Measurements from ENCODE around the gene MAN2A2.
"Not testable (repeated sequence)": the region's sequence is repeated elsewhere in the genome, so short reads cannot be mapped to it uniquely, and the experiment has no call there.

Gene MAN2A2

DNA sequence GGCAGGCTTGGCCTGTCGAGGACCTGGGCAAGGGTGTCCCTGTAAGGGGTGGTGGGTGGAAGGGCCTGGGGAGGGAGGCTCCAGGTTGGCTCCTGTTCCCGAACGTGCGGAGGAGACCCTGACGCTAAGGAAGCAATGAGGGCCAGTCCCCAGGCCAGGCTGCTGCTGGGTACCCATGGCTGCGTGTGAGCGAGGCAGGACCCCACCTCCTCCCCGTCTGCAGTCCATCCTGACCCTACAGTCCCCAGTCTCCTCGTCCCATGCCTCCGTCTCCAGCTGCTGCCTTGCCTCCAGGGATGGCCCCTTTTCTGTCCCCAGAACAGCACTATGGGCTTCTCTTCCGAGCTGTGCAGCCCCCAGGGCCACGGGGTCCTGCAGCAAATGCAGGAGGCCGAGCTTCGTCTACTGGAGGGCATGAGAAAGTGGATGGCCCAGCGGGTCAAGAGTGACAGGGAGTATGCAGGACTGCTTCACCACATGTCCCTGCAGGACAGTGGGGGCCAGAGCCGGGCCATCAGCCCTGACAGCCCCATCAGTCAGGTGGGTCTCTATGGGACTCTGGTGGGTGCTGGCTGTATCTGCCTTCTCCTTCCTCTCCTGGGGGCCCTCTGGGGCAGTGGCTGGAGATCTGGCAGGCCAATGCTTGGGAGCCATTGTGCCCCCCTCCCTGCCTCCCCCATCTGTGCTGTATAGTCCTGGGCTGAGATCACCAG, 18.2 kb upstream of the MAN2A2 start:
- no peak for DNase-seq

DNA sequence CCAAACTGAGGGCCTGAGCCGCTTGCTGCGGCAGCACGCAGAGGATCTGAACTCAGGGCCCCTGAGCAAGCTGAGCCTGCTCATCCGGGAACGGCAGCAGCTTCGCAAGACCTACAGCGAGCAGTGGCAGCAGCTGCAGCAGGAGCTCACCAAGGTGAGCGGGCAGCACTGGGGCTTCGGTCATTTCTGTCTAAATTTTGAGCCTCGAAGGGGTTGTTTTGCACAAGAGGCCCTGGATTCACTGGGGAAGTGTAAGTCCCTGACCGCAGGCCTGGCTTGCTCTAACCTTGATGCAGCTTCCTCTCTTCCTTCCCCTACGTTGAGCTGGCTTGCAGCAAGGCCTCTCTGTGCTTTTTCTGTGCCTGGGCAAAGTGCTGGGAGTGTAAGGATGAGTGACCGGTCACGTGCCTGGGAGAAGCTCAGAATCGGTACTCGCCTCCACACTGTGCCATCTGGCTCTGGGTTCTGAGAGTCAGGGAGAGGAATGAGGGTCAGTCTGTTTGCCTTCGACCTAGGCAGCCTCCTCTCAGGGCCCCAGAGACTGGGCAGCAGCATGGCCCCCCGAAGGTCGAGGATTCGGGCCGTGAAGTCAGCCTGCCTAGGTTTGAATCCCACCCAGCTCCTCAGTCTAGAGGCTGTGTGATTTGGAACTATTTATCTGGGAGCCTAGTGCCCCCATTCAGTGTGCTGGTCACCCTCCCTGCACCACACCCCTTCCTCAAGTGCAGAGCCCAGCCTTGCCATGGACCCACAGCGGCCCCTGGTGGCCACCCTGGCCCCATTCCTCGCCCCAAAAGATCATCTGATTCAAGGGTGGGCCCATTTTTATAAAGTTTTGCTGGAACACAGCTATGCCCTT, 17.4 kb upstream of the MAN2A2 start:
- DNase-seq, result peak; percentile 82

DNA sequence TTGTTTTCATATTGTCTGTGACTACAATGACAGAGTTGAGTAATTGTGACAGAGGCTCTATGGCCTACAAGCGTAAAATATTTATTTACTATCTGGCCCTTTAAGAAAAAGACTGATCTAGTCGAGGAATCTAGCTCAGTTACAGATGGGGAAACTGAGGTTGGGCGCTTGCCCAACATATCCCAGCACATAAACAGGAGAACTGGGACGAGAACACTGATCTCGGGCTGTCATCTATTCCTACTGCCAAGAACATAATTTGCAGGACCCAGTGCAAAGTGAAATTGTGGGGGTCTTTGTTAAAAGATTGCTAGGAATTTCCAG, 16.8 kb upstream of the MAN2A2 start:
- no peak for DNase-seq

DNA sequence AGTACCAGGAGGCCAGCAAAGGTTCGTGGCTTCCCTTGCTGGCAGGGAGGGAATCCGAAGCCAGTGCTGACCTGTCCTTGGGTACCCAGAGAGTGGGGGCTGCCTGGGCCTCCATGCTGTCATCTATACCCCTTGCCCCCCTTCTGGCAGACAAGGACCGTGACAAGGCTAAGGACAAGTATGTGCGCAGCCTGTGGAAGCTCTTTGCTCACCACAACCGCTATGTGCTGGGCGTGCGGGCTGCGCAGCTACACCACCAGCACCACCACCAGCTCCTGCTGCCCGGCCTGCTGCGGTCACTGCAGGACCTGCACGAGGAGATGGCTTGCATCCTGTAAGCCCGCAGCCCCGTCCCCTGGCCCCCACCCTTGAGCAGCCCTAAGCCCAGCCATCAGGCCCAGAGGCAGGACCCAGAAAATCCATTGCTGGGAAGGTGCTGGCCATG, 16.0 kb upstream of the MAN2A2 start:
- no peak for DNase-seq

DNA sequence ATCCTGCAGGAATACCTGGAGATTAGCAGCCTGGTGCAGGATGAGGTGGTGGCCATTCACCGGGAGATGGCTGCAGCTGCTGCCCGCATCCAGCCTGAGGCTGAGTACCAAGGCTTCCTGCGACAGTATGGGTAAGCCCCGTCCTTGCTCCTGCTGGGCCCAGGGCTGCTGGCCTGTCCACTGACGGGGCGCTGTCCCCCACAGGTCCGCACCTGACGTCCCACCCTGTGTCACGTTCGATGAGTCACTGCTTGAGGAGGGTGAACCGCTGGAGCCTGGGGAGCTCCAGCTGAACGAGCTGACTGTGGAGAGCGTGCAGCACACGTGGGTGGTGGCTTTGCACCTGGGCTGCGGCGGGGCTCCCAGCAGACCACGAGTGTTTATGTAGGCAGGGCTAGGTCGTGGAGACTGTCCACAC, 13.8 kb upstream of the MAN2A2 start:
- DNase-seq, result no peak

DNA sequence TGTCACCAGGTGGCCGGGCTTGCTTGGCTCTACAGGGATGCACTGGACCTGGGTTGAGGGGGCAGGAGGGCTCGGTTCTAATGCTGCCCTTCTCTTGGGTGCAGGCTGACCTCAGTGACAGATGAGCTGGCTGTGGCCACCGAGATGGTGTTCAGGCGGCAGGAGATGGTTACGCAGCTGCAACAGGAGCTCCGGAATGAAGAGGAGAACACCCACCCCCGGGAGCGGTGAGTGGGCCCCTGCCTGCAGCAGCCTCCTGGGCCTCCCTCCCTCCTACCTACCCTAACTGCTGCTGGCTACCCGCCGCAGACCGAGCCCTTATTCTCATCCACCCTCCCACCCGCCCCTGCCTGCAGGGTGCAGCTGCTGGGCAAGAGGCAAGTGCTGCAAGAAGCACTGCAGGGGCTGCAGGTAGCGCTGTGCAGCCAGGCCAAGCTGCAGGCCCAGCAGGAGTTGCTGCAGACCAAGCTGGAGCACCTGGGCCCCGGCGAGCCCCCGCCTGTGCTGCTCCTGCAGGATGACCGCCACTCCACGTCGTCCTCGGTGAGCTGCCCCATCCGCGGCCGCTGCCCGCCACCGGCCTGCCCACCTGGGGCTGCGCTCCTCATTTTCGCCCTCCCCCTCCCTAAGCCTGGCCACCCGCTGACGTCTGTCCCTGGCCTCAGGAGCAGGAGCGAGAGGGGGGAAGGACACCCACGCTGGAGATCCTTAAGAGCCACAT, 13.2 kb upstream of the MAN2A2 start:
- DNase-seq, result no peak

DNA sequence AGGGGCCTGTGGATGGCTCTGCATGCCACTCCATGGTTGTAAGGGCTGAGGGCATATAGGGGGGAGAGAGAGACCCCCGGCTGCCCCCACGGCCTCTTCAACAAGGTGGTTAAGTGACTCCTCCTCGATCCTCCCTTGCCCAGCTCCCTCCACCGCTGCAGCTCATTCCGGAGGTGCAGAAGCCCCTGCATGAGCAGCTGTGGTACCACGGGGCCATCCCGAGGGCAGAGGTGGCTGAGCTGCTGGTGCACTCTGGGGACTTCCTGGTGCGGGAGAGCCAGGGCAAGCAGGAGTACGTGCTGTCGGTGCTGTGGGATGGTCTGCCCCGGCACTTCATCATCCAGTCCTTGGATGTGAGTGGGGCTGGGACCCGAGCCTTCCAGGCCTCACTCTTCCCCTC, 12.3 kb upstream of the MAN2A2 start:
- no peak for DNase-seq

DNA sequence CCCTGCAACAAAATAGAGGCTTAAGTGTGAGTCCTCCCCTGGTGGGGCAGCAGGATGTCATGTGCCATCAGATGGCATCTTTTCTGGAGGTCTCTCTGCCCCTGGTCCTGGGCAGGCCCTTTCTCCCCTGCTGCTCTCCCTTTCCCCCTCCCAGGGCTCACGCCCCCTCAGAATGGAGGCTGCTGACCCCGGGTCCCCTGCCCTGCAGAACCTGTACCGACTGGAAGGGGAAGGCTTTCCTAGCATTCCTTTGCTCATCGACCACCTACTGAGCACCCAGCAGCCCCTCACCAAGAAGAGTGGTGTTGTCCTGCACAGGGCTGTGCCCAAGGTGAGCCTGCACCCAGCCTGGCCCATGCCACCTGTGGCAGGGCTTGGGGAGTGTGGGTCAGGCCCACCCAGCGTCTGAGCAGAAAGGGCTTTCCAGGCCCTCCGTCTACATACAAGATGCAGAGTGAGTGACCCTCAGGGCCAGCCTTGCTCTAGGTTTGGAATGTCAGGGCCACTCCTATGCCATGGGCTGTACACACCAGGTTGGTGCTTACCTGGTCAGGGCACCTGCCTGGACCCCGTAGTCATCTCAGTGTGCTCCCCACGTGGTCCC, 11.7 kb upstream of the MAN2A2 start:
- no peak for DNase-seq

DNA sequence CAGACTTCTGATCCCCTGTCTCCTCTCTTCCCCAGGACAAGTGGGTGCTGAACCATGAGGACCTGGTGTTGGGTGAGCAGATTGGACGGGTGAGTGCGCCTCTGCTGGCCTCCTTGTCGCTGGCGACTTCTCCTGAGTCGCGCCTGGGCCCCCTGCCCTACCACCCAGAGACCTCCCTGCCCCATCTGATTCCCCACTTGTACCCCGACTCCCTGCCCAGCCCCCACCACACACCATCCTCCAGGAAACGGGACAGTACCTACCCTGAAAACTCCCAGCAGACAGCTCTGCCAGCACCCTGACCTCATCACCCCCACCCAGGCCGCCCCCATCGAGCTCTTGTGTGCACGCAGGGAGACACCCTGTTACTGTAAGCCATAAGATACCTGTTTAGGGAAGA, 11.1 kb upstream of the MAN2A2 start:
- DNase-seq, result no peak

DNA sequence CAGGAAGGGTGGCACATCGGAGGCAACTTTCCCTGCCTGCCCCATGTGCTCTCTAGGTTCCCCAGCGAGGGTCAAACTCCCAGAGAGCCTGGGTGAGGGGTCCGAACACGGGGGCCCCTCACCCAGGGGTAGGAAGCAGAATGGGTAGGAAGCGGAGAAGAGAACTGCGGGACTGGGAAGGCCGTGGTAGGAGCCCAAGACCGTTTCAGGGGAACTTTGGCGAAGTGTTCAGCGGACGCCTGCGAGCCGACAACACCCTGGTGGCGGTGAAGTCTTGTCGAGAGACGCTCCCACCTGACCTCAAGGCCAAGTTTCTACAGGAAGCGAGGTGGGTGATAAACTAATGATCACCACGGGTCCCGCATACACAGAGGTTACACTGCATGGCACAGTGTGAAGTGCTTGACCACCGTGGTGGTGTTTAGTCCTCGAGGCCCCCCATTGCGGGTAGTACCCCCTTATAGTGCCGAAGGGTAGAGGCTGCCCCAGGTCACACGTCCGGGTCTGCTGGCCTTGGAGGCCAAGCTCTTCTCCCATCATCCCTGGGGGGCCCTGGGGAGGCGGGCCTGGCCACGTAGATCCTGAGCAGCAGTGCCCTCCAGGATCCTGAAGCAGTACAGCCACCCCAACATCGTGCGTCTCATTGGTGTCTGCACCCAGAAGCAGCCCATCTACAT, 10.5 kb upstream of the MAN2A2 start:
- no peak for DNase-seq

DNA sequence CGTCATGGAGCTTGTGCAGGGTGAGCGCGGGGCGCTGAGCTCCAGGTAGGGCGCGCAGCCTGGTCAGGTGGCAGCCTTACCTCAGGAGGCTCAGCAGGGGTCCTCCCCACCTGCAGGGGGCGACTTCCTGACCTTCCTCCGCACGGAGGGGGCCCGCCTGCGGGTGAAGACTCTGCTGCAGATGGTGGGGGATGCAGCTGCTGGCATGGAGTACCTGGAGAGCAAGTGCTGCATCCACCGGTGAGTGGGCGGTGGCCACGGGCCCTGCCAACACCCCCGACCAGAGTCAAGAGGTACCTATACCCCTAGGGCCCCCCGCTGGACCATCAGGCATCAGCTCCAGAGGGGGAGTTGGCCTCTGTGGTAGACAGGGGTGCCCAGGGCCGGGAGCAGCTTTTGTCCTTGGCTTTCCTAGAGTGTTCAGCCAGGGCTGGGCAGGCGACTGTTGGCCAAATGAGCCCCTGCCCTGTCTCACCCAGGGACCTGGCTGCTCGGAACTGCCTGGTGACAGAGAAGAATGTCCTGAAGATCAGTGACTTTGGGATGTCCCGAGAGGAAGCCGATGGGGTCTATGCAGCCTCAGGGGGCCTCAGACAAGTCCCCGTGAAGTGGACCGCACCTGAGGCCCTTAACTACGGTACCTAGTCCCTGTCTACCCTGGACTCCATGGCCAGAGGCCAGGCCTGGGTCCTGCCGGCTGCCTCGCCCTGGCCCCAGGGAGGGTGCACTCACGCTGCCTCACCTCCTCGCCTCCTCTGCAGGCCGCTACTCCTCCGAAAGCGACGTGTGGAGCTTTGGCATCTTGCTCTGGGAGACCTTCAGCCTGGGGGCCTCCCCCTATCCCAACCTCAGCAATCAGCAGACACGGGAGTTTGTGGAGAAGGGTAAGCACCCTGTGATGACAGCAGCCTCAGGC, 9.7 kb upstream of the MAN2A2 start:
- DNase-seq, result peak; percentile 28

DNA sequence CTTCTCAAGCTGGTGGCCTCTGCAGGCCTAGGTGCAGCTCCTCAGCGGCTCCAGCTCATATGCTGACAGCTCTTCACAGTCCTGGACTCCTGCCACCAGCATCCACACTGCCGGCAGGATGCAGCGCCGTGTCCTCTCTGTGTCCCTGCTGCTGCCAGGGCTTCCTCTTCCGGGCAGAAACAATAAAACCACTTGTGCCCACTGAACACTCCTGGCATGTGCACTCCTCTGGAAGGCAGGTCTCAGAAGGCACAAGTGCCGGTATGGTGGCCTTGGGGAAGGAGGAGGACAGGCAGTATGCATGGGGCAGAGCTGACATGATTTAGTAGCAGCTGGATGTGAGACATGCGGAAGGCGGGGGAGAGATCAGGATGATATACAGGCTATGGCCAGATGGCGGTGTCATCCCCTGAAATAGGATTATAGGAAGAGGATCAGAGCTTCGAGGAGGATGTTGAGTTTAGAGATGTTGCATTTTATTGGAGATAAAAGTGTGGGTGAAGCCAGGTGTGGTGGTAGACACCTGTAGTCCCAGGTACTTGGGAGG, 7.5 kb upstream of the MAN2A2 start:
- peak; percentile 98 for DNase-seq

DNA sequence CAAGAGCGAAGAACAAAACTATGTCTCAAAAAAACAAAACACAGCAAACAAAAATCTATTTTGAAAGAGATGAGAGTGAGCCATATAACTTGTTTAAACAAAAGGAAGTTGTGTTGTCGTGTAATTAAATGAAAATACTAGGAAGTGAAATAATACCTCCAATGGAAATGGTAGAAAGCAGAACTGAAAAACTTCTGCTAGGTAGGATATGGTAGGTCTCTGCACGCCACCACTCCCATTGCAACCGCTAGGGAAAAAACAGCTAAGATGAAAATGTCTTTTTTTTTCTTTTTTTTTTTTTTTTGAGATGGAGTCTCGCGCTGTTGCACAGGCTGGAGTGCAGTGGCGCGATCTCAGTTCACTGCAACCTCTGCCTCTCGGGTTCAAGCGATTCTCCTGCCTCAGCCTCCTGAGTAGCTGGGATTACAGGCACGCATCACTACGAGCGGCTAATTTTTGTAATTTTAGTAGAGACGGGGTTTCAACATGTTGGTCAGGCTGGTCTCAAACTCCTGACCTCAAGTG, 5.9 kb upstream of the MAN2A2 start:
- DNase-seq, result not testable (repeated sequence)

DNA sequence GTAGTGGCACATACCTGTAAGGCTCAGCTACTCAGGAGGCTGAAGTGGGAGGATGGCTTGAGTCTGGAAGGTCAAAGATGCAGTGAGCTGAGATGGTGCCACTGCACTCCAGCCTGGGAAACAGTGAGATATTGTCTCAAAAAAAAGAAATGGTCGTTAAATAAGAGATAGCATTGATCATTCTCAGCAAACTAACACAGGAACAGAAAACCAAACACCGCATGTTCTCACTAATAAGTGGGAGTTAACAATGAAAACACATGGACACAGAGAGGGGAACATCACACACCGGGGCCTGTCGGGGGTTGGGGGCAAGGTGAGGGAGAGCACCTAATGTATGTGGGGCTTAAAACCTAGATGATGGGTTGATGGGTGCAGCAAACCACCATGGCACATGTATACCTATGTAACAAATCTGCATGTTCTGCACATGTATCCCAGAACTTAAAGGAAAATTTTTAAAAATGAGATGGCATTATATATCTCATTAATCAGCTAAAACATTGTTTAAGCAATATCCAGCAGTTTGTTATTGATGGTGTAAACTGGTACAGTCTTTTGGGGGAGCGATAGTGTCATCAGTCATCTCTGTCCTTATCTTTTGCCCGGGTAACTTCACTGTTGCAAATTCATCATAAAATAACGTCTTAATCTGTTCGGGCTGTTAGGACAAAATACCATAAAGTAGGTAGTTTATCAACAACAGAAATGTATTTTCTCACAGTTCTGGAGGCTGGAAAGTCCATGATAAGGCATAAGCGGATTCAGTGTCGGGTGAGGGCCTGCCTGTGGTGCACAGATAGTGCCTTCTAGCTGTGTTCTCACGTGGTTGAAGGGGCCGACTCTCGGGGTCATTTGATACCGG, 1.7 kb upstream of the MAN2A2 start:
- DNase-seq, result peak; percentile 32

DNA sequence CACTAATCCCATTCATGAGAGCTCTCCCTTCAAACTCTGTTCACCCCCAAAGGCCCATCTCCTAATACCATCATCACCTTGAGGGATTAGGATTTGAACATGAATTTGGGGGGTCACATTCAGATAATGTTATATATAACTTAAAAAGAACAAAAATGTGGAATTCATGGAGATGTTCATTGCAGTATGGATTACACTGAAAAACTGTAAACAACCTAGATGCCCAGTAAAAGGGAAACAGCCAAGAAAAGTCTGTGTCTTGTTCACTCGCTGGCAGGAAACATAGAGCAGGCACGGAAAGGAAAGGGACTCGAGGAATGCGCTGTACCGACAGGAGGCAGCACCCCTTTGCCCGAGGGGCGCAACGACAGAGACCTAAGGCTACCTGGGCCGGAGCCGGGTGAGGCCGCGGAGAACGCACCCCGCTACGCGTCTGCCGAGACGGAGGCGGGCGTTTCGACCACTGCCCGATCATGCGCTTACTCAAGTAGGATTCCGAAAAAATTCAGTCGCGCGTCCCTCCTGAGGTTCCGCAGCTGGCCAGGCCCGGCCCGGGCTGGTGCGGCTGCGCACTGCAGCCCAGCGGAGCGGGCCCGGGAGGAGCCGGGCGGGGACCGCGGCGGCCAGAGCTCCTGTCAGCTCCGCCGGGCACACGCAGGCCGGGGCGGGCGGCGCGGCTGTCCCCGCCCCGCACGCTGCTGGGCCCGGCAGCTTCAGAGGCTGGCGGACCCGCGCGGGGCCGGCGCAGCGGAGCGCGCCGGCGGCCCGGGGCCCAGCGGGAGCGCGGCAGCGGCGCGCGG, 862 bp upstream of the MAN2A2 start:
- DNase-seq, result peak; percentile 85

DNA sequence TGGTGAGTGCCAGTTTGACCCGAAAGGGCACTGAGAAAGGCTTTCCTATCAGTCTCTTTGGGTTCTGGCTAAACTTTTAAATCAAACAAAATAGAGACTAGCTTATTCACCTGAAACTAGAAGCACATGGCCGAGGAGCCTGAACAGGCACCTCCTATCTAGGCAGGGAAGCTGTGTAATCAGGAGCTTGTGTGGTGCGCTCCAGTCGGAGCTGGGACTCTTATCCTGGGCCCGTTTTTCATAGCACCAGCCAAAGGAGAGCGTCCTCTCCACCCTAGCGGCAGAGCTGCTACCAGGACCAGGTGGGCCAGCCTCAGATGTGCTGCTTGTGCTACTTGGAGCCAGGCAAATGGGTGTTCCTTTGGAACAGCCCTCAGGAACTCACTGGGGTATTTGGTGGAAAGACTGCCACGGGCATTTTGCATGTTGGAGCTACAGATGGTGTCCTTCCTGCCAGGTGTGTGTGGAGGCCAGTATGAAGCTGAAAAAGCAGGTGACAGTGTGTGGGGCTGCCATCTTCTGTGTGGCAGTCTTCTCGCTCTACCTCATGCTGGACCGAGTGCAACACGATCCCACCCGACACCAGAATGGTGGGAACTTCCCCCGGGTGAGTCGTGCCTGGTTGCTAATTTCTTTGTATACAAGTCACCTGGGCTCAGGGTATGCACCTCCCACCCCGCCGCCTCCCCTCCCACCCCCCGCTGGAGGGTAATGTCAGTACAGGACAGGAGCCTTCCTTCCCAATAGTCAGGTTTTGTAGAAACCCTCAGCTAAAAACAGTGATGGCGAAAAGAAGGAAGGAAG, 833 bp downstream of the MAN2A2 start:
- DNase-seq, result peak; percentile 26

DNA sequence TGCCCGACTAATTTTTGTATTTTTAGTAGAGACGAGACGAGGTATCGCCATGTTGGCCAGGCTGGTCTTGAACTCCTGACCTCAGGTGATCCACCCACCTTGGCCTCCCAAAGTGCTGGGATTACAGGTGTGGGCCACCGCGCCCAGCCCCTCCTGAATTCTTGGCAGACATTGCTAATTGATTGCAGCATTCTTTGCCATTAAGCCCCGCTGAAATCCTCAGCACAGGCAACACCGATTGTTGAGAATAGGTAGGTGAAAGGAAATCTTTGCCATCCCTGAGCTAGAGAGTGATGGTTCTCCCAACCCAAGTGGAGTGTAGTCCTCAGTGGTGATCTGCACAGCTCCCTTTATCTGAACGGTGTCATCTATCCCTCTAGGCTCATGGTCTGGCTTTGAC, 1.6 kb downstream of the MAN2A2 start:
- no peak for DNase-seq
